ENCODE measurements around the gene PHC2.

The PHC2 gene

GRCh38 chr1:33454646-33455282 is 23.9 kb upstream of the PHC2 start:
- DNase-seq (ENCODE audit: low read depth), result no peak
- TF ChIP-seq CTCF (IDR thresholded peaks at IDR 0.05; ENCODE audit: insufficient read depth, low read depth, low read length, missing control alignments), result no peak
- H3K4me3 ChIP-seq (ENCODE audit: low read depth, low read length), result no peak overlapping the region

GRCh38 chr1:33446590-33446989 is 15.7 kb upstream of the PHC2 start:
- TF ChIP-seq CTCF (IDR thresholded peaks at IDR 0.05; ENCODE audit: insufficient read depth, low read depth, low read length, missing control alignments), result no peak
- DNase-seq (ENCODE audit: low read depth), result no peak

DNA sequence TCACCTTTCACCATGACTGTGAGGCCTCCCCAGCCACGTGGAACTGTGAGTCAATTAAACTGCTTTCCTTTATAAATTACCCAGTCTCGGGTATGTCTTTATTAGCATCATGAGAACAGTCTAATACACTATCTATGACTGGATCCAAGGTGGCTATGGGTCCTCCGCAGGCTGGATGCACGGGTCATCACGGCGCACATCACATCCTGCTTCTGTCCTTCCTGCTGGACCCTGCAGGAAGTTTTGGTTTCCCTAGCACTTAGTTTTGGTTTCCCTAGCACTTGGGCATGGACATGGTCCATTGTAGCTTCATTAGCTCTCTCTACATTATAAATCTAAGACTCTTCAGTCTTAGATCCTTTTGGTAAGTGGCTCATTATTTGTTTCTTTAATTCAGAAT is 14.2 kb upstream of the PHC2 start:
- H3K4me3 ChIP-seq (ENCODE audit: low read depth, low read length), result no peak overlapping the region
- no peak for DNase-seq (ENCODE audit: low read depth)
- no peak for TF ChIP-seq CTCF (IDR thresholded peaks at IDR 0.05; ENCODE audit: insufficient read depth, low read depth, low read length, missing control alignments)

More at GRCh38 chr1:33446590-33446989, 15.7 kb upstream of the PHC2 start:
- no peak overlapping the region for H3K4me3 ChIP-seq (ENCODE audit: low read depth, low read length)

- TF ChIP-seq CTCF (IDR thresholded peaks at IDR 0.05; ENCODE audit: insufficient read depth, low read depth, low read length, missing control alignments), result no peak
- no peak overlapping the region for H3K4me3 ChIP-seq (ENCODE audit: low read depth, low read length)
- no peak for DNase-seq (ENCODE audit: low read depth)
Measured at GRCh38 chr1:33443705-33444180, 12.8 kb upstream of the PHC2 start.

GRCh38 chr1:33443080-33443704 is 12.3 kb upstream of the PHC2 start:
- DNase-seq (ENCODE audit: low read depth), result no peak
- H3K4me3 ChIP-seq (ENCODE audit: low read depth, low read length), result no peak overlapping the region
- TF ChIP-seq CTCF (IDR thresholded peaks at IDR 0.05; ENCODE audit: insufficient read depth, low read depth, low read length, missing control alignments), result no peak

- TF ChIP-seq CTCF (IDR thresholded peaks at IDR 0.05; ENCODE audit: insufficient read depth, low read depth, low read length, missing control alignments), result no peak
- H3K4me3 ChIP-seq (ENCODE audit: low read depth, low read length), result no peak overlapping the region
- DNase-seq (ENCODE audit: low read depth), result no peak
Measured at GRCh38 chr1:33442141-33442540, 11.2 kb upstream of the PHC2 start.
